MCF 10A (cell line): Measurements from ENCODE around the gene CPNE4. TPM values are rescaled to one million over a fixed set of nuclear protein-coding genes. Genes with fewer than 3 reads are reported as not detected.

ENCODE experiments used
- BruUV-seq: library from RNA; stranded (reverse); fragments of 400-500 nt; replicated peaks from 2 replicates; lab custom pipeline; 2021; lab: Mats Ljungman, UMichigan
- CTCF ChIA-PET: fragments of 300-600 bp; sonication (Branson Sonifier 250); formaldehyde crosslinking; extraction: SDS; loops from one replicate; lab custom pipeline; 2021; ENCODE audit warnings: antibody characterized with exemption, inconsistent platforms; lab: Yijun Ruan, JAX
- POLR2A ChIA-PET: fragments of 300-600, 350-650 bp; sonication (Branson Sonifier 250); formaldehyde crosslinking; extraction: SDS; loops from one replicate; lab custom pipeline; 2020; ENCODE audit warnings: antibody characterized with exemption, inconsistent platforms; lab: Yijun Ruan, JAX
- DNase-seq: peaks from one replicate; pipeline ENCODE4 v3.0.0-alpha.2; 2018; ENCODE audit not compliant: unreplicated experiment
- H3K27ac Mint-ChIP-seq: one replicate; pipeline ENCODE4 v1.8.0; 2022; ENCODE audit warnings: mild to moderate bottlenecking, low read depth, mixed read lengths; ENCODE audit not compliant: unreplicated experiment
- H3K27me3 Mint-ChIP-seq: one replicate; pipeline ENCODE4 v1.8.0; 2022; ENCODE audit warnings: mixed read lengths; ENCODE audit not compliant: insufficient read depth, unreplicated experiment
- H3K36me3 Mint-ChIP-seq: one replicate; pipeline ENCODE4 v1.8.0; 2022; ENCODE audit warnings: mild to moderate bottlenecking, moderate library complexity, mixed read lengths; ENCODE audit not compliant: insufficient read depth, unreplicated experiment
- H3K4me1 Mint-ChIP-seq: one replicate; pipeline ENCODE4 v1.8.0; 2022; ENCODE audit warnings: mixed read lengths; ENCODE audit not compliant: insufficient read depth, unreplicated experiment
- H3K4me3 Mint-ChIP-seq: one replicate; pipeline ENCODE4 v1.8.0; 2022; ENCODE audit warnings: mild to moderate bottlenecking, moderate library complexity, mixed read lengths; ENCODE audit not compliant: unreplicated experiment
- H3K9me3 Mint-ChIP-seq: one replicate; pipeline ENCODE4 v1.8.0; 2022; ENCODE audit warnings: mixed read lengths; ENCODE audit not compliant: unreplicated experiment
- CTCF ChIP-seq: fragments of 200-600 bp; IDR thresholded peaks from one replicate; pipeline ENCODE4 v1.8.0; 2022; ENCODE audit warnings: antibody characterized with exemption, mild to moderate bottlenecking; ENCODE audit not compliant: unreplicated experiment
- intact Hi-C: fragments of 100-400 bp; cut with micrococcal nuclease; formaldehyde crosslinking; loops from 2 replicates; pipeline ENCODE4 v1.14.1; 2022
- total RNA-seq: library from RNA; stranded (reverse); gene quantifications from 2 replicates; pipeline ENCODE4 v1.2.3, GENCODE V29; 2022

CPNE4 gene
- total RNA-seq, 1 experiment from 2014 or later = not detected

- BruUV-seq = no TSS peak
- H3K9me3 Mint-ChIP-seq = no peaks in the 10 kb centered on the region
- no peaks in the 10 kb centered on the region for H3K27me3 Mint-ChIP-seq
- no peak for TF ChIP-seq CTCF
- ChIA-PET CTCF (interaction anchor here (0.7 kb wide), 1 partner anchor 12 kb away, joined by 3 read pairs; no protein-coding TSS in a partner anchor), POLR2A (no interaction called here)
- H3K4me1 Mint-ChIP-seq = no peaks in the 10 kb centered on the region
- no peak overlapping the region for H3K27ac Mint-ChIP-seq
- H3K36me3 Mint-ChIP-seq = no peaks in the 10 kb centered on the region
- no peak overlapping the region for H3K4me3 Mint-ChIP-seq
- intact Hi-C loops = no loop called here
- no peak for DNase-seq
Observed at GRCh38 chr3:131716943-131717342, 317.9 kb downstream of the CPNE4 start.

GRCh38 chr3:131716007-131716406, 318.8 kb downstream of the CPNE4 start:
- DNase-seq = no peak
- no TSS peak for BruUV-seq
- H3K36me3 Mint-ChIP-seq = no peaks in the 10 kb centered on the region
- no peaks in the 10 kb centered on the region for H3K27me3 Mint-ChIP-seq
- TF ChIP-seq CTCF = no peak
- no peak overlapping the region for H3K27ac Mint-ChIP-seq
- no peaks in the 10 kb centered on the region for H3K4me1 Mint-ChIP-seq
- no peaks in the 10 kb centered on the region for H3K9me3 Mint-ChIP-seq
- intact Hi-C loops = no loop called here
- ChIA-PET POLR2A (no interaction called here), CTCF (no interaction called here)
- H3K4me3 Mint-ChIP-seq = no peak overlapping the region

- intact Hi-C loops = no loop called here
- Mint-ChIP-seq H3K4me3 (no peak overlapping the region), H3K36me3 (no peaks in the 10 kb centered on the region), H3K27ac (no peak overlapping the region), H3K27me3 (no peaks in the 10 kb centered on the region), H3K9me3 (no peaks in the 10 kb centered on the region), H3K4me1 (no peaks in the 10 kb centered on the region)
- DNase-seq = no peak
- no TSS peak for BruUV-seq
- ChIA-PET CTCF (no interaction called here), POLR2A (no interaction called here)
- no peak for TF ChIP-seq CTCF
Observed at GRCh38 chr3:131714585-131715220, 320.1 kb downstream of the CPNE4 start.

GRCh38 chr3:131713416-131714123, 321.2 kb downstream of the CPNE4 start:
- no peak overlapping the region for H3K27ac Mint-ChIP-seq
- intact Hi-C loops = no loop called here

More at GRCh38 chr3:131713416-131714123, 321.2 kb downstream of the CPNE4 start:
- ChIA-PET POLR2A (no interaction called here), CTCF (interaction anchor here (0.6 kb wide), 2 partner anchors 20 to 27 kb away, joined by 3 to 4 read pairs; no protein-coding TSS in a partner anchor)
- no TSS peak for BruUV-seq
- no peak for DNase-seq
- Mint-ChIP-seq H3K4me1 (no peaks in the 10 kb centered on the region), H3K27me3 (no peaks in the 10 kb centered on the region), H3K9me3 (no peaks in the 10 kb centered on the region), H3K4me3 (no peak overlapping the region), H3K36me3 (no peaks in the 10 kb centered on the region)
- no peak for TF ChIP-seq CTCF
